OCI-M1 (cell line): ENCODE measurements around the gene FDXR.
"Not testable (repeated sequence)": the region's sequence is repeated elsewhere in the genome, so short reads cannot be mapped to it uniquely, and the experiment has no call there.

ENCODE experiments used
- DNase-seq: peaks from one replicate; lab custom pipeline; 2025; lab: John Stamatoyannopoulos, UW

Gene FDXR, protein sequence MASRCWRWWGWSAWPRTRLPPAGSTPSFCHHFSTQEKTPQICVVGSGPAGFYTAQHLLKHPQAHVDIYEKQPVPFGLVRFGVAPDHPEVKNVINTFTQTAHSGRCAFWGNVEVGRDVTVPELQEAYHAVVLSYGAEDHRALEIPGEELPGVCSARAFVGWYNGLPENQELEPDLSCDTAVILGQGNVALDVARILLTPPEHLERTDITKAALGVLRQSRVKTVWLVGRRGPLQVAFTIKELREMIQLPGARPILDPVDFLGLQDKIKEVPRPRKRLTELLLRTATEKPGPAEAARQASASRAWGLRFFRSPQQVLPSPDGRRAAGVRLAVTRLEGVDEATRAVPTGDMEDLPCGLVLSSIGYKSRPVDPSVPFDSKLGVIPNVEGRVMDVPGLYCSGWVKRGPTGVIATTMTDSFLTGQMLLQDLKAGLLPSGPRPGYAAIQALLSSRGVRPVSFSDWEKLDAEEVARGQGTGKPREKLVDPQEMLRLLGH

GRCh38 chr17:74872313-74873036 is at the start of gene FDXR:
FDXR (minus strand) TSS chr17:74872994; CDS start chr17:74872944, 50 bp downstream.
- DNase-seq: no peak

DNA sequence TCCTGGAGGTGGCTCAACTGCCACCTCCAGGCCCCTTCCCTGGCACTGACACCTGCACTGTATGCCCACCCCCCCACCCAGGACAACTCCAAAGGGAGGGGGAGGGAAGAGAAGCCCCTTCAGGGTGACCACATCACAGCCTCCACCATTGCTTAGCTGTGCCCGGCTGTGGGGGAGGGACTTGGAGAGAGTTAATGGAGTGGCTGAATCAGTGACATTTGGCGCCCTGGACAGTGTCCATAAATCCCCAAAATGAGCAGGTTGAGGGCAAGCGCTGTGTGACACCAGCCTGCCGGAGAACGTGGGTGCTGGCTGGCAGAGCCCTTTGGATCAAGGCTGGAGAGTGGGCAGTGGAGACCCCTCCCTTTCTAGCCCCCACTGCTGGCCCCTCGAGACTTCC is 49.4 kb upstream of the FDXR start:
- DNase-seq: no peak

GRCh38 chr17:74921769-74922168 is 49.0 kb upstream of the FDXR start:
- no peak for DNase-seq

GRCh38 chr17:74921026-74921681 is 48.4 kb upstream of the FDXR start:
- no peak for DNase-seq

GRCh38 chr17:74920642-74921025 is 47.8 kb upstream of the FDXR start:
- DNase-seq: no peak

DNA sequence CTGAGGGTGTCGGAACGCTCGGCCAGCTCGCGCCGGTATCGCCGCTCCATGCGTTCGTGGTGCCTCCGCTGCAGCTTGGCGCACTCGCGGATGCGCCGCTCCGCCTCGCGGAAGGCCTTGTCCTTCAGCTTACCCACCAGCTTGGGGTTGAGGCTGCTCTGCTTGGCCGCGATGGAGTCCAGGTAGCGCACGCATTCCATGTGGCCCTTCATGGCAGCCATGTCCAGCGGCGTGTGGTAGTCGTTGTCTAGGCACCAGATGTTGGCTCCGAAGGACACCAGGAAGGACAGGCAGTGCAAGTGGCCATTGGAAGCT is 47.5 kb upstream of the FDXR start:
- no peak for DNase-seq

DNA sequence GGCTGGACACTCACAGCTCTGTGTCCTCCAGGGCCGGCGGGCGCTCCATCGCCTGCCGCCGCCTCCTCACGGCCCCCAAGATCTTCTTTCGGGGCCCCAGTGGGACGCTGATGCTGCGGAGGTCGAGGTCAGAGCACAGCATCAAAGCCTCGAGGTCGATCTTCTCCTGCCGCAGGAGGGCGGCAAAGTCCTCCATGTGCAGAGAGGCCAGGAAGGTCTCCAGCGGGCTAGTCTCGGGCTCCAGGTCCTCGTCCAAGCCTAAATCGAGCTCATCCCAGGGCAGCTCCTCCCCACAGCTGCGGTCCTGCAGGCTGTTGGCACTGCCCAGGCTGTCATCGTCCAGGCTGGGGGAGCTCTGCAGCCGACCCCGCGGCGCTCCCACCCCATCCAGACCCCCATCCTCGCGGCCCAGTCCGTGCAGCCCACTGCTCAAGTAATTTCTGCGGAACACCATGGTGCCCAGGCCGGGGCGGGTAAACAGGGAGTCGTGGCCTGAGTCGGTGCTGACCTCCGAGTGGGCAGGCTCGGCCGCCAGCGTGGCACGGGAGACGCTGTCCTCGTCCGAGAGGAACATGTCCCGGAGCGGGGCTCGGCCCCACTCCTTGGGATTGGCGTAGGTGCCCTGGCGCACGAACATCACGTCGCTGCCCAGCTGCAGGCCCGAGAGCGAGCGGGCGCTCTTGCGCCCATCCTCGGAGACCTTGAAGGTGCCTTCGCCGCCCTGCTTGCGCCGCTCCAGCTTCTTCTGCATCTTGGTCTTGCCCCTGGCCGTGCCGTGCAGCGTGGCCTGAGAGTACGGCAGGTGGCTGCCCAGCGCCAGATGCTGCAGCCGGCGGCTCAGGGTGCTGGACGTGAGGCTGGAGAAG is 46.9 kb upstream of the FDXR start:
- peak; percentile 61 for DNase-seq

- DNase-seq: no peak
Observed at GRCh38 chr17:74918906-74919305, 46.1 kb upstream of the FDXR start.

- DNase-seq: no peak
Observed at GRCh38 chr17:74917430-74917829, 44.6 kb upstream of the FDXR start.

DNA sequence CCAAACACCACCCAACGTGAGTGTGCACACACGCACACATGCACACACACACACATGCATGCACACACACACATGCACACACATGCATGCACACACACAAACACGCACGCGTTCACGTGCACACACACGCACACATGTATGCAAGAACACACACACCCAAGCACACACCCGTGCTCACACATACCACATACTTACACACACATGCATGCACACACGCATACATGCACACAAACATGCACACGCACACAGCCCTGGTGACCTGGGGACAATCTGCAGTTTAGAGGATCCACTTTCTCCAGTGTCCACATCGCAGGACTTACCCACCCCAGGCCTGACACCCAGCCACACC is 44.0 kb upstream of the FDXR start:
- DNase-seq: no peak

DNA sequence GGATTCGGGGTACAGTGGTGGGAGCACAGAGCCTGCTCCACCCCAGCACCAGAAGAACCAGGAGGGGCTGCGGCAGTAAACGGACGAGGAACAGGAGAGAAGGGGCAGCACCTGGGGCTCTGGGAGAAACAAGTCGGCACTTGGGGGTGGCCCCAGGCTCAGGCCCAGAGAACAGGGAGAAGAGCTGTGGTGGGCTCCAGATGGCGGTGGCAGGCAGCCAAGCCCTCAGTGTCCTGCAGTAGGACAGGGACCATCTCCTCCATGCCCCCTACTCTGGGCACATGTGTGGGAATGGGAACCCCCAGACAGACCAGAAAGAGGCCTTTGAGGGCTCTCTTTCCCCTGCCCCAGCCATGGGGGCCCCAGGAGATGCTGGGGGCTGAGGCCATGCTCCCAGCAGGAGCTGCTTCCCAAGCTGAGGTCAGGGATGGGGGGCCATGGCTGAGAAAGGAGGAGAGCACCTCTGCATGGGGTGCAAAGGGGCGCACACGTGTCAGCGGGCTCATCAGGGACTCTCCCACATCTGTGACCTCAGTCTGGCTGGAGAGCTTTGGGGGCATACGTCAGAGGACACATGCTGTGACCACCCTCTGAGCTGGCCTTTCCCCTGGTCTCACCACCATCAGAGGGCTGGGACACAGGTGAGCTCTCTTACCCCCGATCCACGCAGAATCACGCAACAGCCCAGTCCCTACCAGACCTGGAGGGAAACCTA is 43.5 kb upstream of the FDXR start:
- no peak for DNase-seq

DNA sequence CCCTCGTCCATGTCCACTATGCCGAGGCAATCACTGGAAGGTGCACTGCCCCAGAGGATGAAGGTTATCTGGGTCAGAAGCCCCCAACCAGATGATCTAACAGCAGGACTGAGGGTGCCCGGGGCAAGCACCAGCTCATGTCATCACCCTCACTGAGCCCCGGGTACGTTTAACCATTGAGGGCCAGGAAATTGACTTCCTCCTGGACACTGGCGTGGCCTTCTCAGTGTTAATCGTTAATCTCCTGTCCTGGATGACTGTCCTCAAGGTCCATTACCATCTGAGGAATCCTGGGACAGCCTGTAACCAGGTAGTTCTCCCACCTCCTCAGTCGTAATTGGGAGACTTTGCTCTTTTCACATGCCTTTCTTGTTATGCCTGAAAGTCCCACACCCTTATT is 38.6 kb upstream of the FDXR start:
- DNase-seq: not testable (repeated sequence)

DNA sequence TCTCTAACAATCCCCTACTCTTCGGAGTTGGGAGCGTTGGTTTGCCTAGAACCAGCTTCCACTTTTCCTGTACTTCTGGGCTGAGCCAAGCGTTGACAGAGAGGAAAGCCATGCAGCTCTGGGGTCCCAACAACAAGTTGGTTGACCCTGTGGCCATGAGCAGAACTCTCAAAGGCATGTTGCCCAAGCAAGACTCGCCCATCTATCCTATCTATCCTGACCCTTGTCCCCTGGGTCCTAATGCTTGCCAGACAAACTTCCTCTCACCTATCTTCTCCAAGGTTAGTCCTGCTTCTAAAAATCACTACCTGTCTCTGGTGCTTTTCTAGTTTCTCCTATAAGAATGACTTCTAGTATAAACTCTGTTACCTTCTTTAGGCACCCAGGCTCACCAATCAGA is 36.3 kb upstream of the FDXR start:
- not testable (repeated sequence) for DNase-seq

- no peak for DNase-seq
Observed at GRCh38 chr17:74907012-74907411, 34.2 kb upstream of the FDXR start.

DNA sequence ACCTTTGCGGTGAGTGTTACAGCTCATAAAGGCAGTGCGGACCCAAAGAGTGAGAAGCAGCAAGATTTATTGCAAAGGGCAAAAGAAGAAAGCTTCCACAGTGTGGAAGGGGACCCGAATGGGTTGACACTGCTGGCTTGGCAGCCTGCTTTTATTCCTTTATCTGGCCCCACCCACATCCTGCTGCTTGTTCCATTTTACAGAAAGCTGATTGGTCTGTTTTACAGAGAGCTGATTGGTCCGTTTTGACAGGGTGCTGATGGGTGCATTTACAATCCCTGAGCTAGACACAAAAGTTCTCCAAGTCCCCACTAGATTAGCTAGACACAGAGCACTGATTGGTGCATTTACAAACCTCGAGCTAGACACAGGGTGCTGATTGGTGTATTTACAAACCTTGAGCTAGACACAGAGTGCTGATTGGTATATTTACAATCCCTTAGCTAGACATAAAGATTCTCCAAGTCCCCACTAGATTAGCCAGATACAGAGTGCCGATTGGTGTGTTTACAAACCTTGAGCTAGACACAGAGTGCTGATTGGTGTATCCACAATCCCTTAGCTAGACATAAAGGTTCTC is 33.5 kb upstream of the FDXR start:
- DNase-seq: not testable (repeated sequence)

DNA sequence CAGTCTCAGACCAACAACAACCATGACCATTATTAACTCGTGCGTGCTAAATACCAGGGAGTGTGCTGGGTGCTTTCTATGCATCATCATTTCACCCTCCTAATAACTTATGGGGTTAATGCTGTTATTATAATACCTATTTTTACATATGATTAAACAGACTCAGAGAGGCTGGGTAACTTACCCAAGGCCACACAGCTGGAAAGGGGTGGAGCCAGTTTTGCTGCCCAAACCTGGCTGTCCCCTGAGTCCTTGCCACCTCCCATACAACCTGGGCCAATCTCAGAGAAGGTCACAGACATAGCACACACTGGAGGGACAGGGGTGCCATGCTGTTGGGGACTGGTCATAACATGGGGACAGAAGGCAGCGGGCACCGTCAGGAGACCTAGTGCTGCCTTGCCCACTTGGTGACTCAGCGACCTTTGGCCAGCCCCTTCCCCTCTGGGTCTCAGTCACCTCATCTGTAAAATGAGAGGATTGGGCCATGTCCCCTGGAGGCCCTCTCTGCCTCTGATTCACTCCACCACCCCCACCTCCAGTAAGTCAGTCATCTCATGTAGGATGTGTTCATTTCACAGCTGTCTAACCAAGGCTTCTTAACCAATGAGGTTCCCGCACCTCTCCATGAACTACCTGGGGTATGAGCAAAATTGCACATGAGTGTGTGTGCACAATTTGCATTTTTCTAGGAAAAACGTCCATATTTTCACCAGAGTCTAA is 32.1 kb upstream of the FDXR start:
- no peak for DNase-seq

- DNase-seq: no peak
Observed at GRCh38 chr17:74903671-74904070, 30.9 kb upstream of the FDXR start.

DNA sequence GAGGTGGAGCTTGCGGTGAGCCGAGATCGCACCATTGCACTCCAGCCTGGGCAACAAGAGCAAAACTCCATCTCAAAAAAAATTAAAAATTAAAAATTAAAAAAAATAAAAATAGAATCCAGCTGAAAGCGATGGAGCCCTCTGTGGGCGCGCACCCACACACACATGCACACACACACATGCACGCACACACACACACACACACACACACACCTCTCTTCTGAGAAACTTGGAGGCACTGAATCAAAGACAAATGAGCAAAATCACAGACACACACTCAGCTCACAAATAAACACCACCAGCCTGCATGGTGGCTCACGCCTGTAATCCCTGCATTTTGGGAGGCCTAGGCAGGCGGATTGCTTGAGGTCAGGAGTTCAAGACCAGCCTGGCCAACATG is 30.2 kb upstream of the FDXR start:
- no peak for DNase-seq

DNA sequence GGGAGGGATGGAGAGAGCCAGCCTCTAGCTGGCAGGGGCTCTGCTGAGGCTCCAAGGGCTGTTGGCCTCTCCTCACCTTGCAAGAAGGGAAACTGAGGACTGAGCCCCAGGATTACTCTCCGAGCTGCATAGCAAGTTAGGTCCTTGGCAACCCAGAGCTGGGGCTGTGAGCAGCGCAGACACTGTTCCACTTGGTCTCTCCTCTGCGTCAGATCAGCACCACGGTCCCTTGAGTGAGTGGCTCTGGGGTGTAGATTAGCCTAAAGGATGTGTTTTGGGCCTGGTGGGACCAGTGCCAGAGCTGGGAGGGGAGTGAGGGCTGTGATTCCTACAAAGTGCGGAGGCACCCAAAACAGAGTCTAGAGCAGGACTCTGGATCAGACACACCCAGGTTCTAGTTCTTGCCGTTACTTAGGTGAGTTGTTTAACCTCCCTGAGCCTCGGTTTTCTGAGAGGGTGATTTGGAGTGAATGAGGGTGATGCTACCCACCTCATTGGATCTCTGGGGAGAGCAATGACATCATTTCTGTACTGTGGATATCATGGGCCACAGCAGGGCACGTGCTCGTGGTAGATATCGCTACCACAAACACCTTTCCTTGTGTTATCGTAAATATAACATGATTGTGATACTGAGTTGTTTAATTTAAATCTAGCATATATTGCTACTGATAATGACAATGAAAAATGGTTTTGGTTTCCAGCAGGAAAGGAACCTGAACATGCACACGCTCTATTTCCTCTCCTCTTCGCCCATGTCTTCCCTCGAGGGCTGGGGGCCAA is 28.8 kb upstream of the FDXR start:
- DNase-seq: no peak

- no peak for DNase-seq
Observed at GRCh38 chr17:74900208-74900607, 27.4 kb upstream of the FDXR start.
